GM19468 (cell line): ENCODE data around the gene ISOC1.

Experiments
- ATAC-seq: cut with Tn5 transposase; IDR thresholded peaks from one replicate; pipeline ENCODE4 v1.9.1; 2021; ENCODE audit warnings: mild to moderate bottlenecking, moderate library complexity, moderate number of reproducible peaks; ENCODE audit not compliant: unreplicated experiment; ENCODE audit errors: extremely low read depth

ISOC1 gene

GRCh38 chr5:129124608-129125007, 30.1 kb downstream of the ISOC1 start:
- no peak for ATAC-seq

- peak; percentile 76 for ATAC-seq
These were observed 31.3 kb downstream of the ISOC1 start for GRCh38 chr5:129125819-129126218.

- ATAC-seq, result no peak
These were observed 39.0 kb downstream of the ISOC1 start for GRCh38 chr5:129133553-129133952.

GRCh38 chr5:129135633-129136032, 41.1 kb downstream of the ISOC1 start:
- peak; percentile 42 for ATAC-seq

GRCh38 chr5:129137637-129138036, 43.1 kb downstream of the ISOC1 start:
- ATAC-seq, result no peak

GRCh38 chr5:129141078-129141477, 46.5 kb downstream of the ISOC1 start:
- no peak for ATAC-seq

GRCh38 chr5:129141696-129142095, 47.1 kb downstream of the ISOC1 start:
- ATAC-seq, result no peak

GRCh38 chr5:129155876-129156275, 61.3 kb downstream of the ISOC1 start:
- no peak for ATAC-seq

- no peak for ATAC-seq
These were observed 67.3 kb downstream of the ISOC1 start for GRCh38 chr5:129161830-129162229.
